SK-N-SH (cell line): ENCODE data around the gene ZBTB4. TPM values are rescaled to one million over a fixed set of nuclear protein-coding genes. Genes with fewer than 3 reads are reported as not detected.

Experiments
- CHD2 ChIP-seq: fragments of 150-350 bp; IDR thresholded peaks from 2 replicates; pipeline ENCODE4 v1.6.1; 2018; ENCODE audit warnings: low read length; ENCODE audit not compliant: partially characterized antibody
- ELF1 ChIP-seq: IDR thresholded peaks from 2 replicates; pipeline ENCODE4 v1.4.0; 2012
- EP300 ChIP-seq, 2 experiments: IDR thresholded peaks; 2 replicates each; pipeline versions ENCODE4 v1.4.0 to v1.6.1; 2012; ENCODE audit warnings: borderline replicate concordance in 1 of 2, low read depth in 1 of 2, low read length in 1 of 2
- FOSL2 ChIP-seq: IDR thresholded peaks from 2 replicates; pipeline ENCODE4 v1.4.0; 2012; ENCODE audit warnings: low read depth, mild to moderate bottlenecking, moderate library complexity, borderline replicate concordance
- GABPA ChIP-seq: IDR thresholded peaks from 2 replicates; pipeline ENCODE4 v1.4.0; 2012; ENCODE audit warnings: low read depth, mild to moderate bottlenecking
- GATA2 ChIP-seq: sonication (generic); formaldehyde crosslinking; IDR thresholded peaks from 2 replicates; pipeline ENCODE4 v1.5.0; 2020; ENCODE audit warnings: mild to moderate bottlenecking, missing genetic modification reagents
- JUND ChIP-seq: IDR thresholded peaks from 2 replicates; pipeline ENCODE4 v1.4.0; 2012
- MEF2A ChIP-seq: IDR thresholded peaks from 2 replicates; pipeline ENCODE4 v1.4.0; 2012; ENCODE audit warnings: low read depth, borderline replicate concordance
- NFIC ChIP-seq: IDR thresholded peaks from 2 replicates; pipeline ENCODE4 v1.4.0; 2012; ENCODE audit warnings: borderline replicate concordance
- PBX3 ChIP-seq: IDR thresholded peaks from 2 replicates; pipeline ENCODE4; 2012
- POLR2AphosphoS5 ChIP-seq: IDR thresholded peaks from 2 replicates; pipeline ENCODE4 v1.6.1; 2012; ENCODE audit warnings: low read depth, low read length
- RCOR1 ChIP-seq: fragments of 150-350 bp; IDR thresholded peaks from 2 replicates; pipeline ENCODE4 v1.6.1; 2017; ENCODE audit warnings: antibody characterized with exemption, low read length
- REST ChIP-seq: IDR thresholded peaks from 2 replicates; pipeline ENCODE4 v1.6.1; 2012; ENCODE audit warnings: mild to moderate bottlenecking, low read depth, low read length, moderate library complexity
- SIN3A ChIP-seq: IDR thresholded peaks from 2 replicates; pipeline ENCODE4 v1.6.1; 2012; ENCODE audit warnings: low read depth, mild to moderate bottlenecking, low read length, moderate library complexity, borderline replicate concordance
- SMC3 ChIP-seq: IDR thresholded peaks from 2 replicates; pipeline ENCODE4 v1.6.1; 2012; ENCODE audit warnings: low read depth, low read length, improper control_type of control experiment
- TAF1 ChIP-seq: IDR thresholded peaks from 2 replicates; pipeline ENCODE4 v1.6.1; 2012; ENCODE audit warnings: low read depth, mild to moderate bottlenecking, low read length, moderate library complexity, borderline replicate concordance
- TEAD4 ChIP-seq: IDR thresholded peaks from 2 replicates; pipeline ENCODE4 v1.4.0; 2012; ENCODE audit warnings: mild to moderate bottlenecking, borderline replicate concordance; ENCODE audit not compliant: insufficient read depth
- YY1 ChIP-seq: IDR thresholded peaks from 2 replicates; pipeline ENCODE4 v1.4.0; 2012; ENCODE audit warnings: low read depth, mild to moderate bottlenecking
- polyA plus RNA-seq, 3 experiments: library from polyadenylated mRNA; depleted of rRNA; stranded (reverse); fragments of >200 nt; gene quantifications; 2 replicates each; pipeline ENCODE4 v1.2.3, GENCODE V29; 2012
- TF ChIP-seq, protein P1 (sequence below): IDR thresholded peaks from 2 replicates; pipeline ENCODE4 v1.4.0; 2012; ENCODE audit warnings: low read depth, borderline replicate concordance

The ZBTB4 gene
- polyA plus RNA-seq, 1 of the 3 experiments (the other 2 are of a cell fraction): 12.8 TPM

DNA sequence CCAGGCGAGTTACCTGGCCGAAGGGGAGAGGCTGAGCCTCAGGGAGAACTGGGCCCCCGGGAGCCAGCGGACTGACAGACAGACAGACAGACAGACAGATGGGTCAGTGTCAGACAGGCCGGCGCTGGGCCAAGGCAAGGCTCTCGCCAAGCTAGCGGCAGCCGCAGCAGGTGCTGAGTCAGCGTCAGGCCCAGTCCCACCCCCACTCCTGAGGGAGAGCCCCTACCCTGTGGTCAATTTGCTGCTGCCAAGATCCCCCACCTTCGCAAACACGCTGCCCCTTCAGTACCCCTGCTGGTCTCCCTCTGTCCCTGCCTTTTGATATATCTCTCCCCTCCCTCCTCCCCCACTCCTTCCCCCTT lies 38.6 kb downstream of the ZBTB4 start (continued):
- no peak for TF ChIP-seq MEF2A
- TF ChIP-seq NFIC: peak; percentile 60
- 0 out of 2 replicates have a peak, but pooled peaks have one; percentile 16 for TF ChIP-seq FOSL2
- TF ChIP-seq GABPA: no peak
- TF ChIP-seq SIN3A: no peak
- no peak for TF ChIP-seq JUND
- no peak for TF ChIP-seq ELF1
- no peak for TF ChIP-seq SMC3
- TF ChIP-seq, protein P1, sequence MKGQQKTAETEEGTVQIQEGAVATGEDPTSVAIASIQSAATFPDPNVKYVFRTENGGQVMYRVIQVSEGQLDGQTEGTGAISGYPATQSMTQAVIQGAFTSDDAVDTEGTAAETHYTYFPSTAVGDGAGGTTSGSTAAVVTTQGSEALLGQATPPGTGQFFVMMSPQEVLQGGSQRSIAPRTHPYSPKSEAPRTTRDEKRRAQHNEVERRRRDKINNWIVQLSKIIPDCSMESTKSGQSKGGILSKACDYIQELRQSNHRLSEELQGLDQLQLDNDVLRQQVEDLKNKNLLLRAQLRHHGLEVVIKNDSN: no peak
- TF ChIP-seq REST: no peak
- TF ChIP-seq RCOR1: no peak
- no peak for TF ChIP-seq TAF1
- no peak for TF ChIP-seq CHD2
- TF ChIP-seq POLR2AphosphoS5: no peak
- TF ChIP-seq GATA2 (CRISPR knock-in tag): no peak
- peak; percentile 93 for TF ChIP-seq PBX3
- no peak for TF ChIP-seq EP300 (IDR thresholded peaks at IDR 0.05; ENCODE audit: borderline replicate concordance in 1 of 2, low read depth in 1 of 2, low read length in 1 of 2)
- TF ChIP-seq YY1: no peak
- no peak for TF ChIP-seq TEAD4
